DOHH2 (cell line): Measurements from ENCODE around the gene SLCO2A1.

Experiments used
- CTCF ChIP-seq: fragments of 200-600 bp; sonication (generic); IDR thresholded peaks from one replicate; pipeline ENCODE4 v1.5.1; 2014; ENCODE audit warnings: antibody characterized with exemption, mild to moderate bottlenecking, low read depth, low read length; ENCODE audit not compliant: poor library complexity, severe bottlenecking
- EZH2phosphoT487 ChIP-seq: fragments of 200-600 bp; sonication (generic); IDR thresholded peaks from 2 replicates; pipeline ENCODE4 v1.6.1; 2017; ENCODE audit warnings: borderline replicate concordance, mild to moderate bottlenecking, antibody characterized with exemption, low read length, moderate library complexity, mixed read lengths

- TF ChIP-seq CTCF (no peak), EZH2phosphoT487 (no peak)
These were observed 112.6 kb downstream of the SLCO2A1 start for GRCh38 chr3:133917144-133917543.
